Measurements from ENCODE around the gene S100A14.
"Not testable (repeated sequence)": the region's sequence is repeated elsewhere in the genome, so short reads cannot be mapped to it uniquely, and the experiment has no call there.

The S100A14 gene

GRCh38 chr1:153578936-153579335 is 37.2 kb downstream of the S100A14 start:
- TF ChIP-seq CTCF (IDR thresholded peaks at IDR 0.05; ENCODE audit: borderline replicate concordance, insufficient read depth, low read depth, low read length) = no peak
- no peak overlapping the region for H3K4me3 ChIP-seq (ENCODE audit: low read depth, low read length)

GRCh38 chr1:153578490-153578889 is 37.6 kb downstream of the S100A14 start:
- H3K4me3 ChIP-seq (ENCODE audit: low read depth, low read length) = no peak overlapping the region
- TF ChIP-seq CTCF (IDR thresholded peaks at IDR 0.05; ENCODE audit: borderline replicate concordance, insufficient read depth, low read depth, low read length) = no peak

- no peak overlapping the region for H3K4me3 ChIP-seq (ENCODE audit: low read depth, low read length)
Observed at GRCh38 chr1:153577624-153578051, 38.5 kb downstream of the S100A14 start.

GRCh38 chr1:153577138-153577537 is 39.0 kb downstream of the S100A14 start:
- no peak for TF ChIP-seq CTCF (IDR thresholded peaks at IDR 0.05; ENCODE audit: borderline replicate concordance, insufficient read depth, low read depth, low read length)
- no peak overlapping the region for H3K4me3 ChIP-seq (ENCODE audit: low read depth, low read length)

More at GRCh38 chr1:153577624-153578051, 38.5 kb downstream of the S100A14 start:
- no peak for TF ChIP-seq CTCF (IDR thresholded peaks at IDR 0.05; ENCODE audit: borderline replicate concordance, insufficient read depth, low read depth, low read length)

GRCh38 chr1:153575497-153575896 is 40.6 kb downstream of the S100A14 start:
- not testable (repeated sequence) for H3K4me3 ChIP-seq (ENCODE audit: low read depth, low read length)

- not testable (repeated sequence) for H3K4me3 ChIP-seq (ENCODE audit: low read depth, low read length)
Observed at GRCh38 chr1:153575081-153575491, 41.0 kb downstream of the S100A14 start.

- no peak overlapping the region for H3K4me3 ChIP-seq (ENCODE audit: low read depth, low read length)
- no peak for TF ChIP-seq CTCF (IDR thresholded peaks at IDR 0.05; ENCODE audit: borderline replicate concordance, insufficient read depth, low read depth, low read length)
Observed at GRCh38 chr1:153573351-153573750, 42.8 kb downstream of the S100A14 start.

- peak; percentile 84 for TF ChIP-seq CTCF (IDR thresholded peaks at IDR 0.05; ENCODE audit: borderline replicate concordance, insufficient read depth, low read depth, low read length)
- H3K4me3 ChIP-seq (ENCODE audit: low read depth, low read length) = no peak overlapping the region
Observed at GRCh38 chr1:153572569-153573015, 43.5 kb downstream of the S100A14 start.
